ENCODE measurements around the gene RBL1.
"Not testable (repeated sequence)": the region's sequence is repeated elsewhere in the genome, so short reads cannot be mapped to it uniquely, and the experiment has no call there.

The RBL1 gene

DNA sequence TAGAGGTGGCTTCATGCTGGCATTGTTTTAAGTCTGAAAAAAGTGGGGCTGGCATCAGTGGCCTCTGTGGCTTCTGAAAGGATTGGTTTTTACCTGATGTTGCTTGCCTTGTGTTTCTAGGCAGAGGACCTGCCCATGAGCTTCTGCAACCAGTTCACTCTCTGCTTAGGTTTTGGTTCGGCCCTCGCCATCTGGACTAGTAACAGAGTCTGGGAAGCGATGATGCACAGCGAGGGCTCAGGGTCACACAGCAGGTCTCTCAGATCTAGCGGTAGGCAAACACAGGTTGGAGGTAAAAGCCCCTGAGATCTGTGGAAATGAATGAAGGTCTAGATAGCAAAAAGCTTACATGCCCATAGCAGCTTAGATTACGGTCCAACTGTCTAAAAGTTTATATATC is 6.8 kb upstream of the RBL1 start:
- Mint-ChIP-seq H3K27me3 (no peaks in the 10 kb centered on the region), H3K27ac (no peak overlapping the region), H3K9me3 (no peaks in the 10 kb centered on the region), H3K4me3 (no peak overlapping the region), H3K4me1 (ENCODE audit: low read depth) (no peaks in the 10 kb centered on the region), H3K36me3 (ENCODE audit: low read depth) (no peaks in the 10 kb centered on the region)
- intact Hi-C loops (cut with micrococcal nuclease): no loop called here

DNA sequence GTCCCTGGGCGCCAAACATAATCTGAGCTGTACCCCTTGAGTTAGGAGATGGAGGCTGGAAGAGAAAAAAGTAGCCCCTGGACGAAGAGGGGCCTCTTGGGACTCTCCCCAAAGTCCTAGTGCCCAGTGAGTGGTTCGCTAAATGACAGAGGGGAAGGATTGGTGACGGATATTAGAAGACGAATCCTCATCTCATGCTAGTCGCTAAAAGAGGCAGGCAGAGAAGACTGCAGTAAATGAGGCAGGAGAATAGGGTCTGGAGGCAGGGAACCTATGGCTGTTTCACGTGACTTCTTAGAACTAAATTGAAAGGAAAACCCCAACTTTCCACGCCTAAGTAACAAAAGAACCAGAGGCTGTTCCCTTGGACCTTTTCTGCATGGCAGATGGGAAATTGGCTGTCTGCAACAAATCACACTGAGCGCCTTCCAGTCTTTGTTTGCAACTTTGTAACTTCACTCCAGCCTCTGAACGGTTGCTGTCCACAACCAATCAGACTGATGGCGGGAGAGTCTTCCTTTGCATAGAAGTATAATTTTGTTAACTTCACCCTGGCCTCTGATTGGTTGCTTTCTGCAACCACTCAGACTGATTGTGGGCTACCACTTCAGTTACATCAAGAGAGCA is 731 bp upstream of the RBL1 start:
- peak overlapping the region; percentile 98 for H3K27ac Mint-ChIP-seq
- H3K4me1 Mint-ChIP-seq (ENCODE audit: low read depth): peaks cover 33% of the 10 kb centered on the region
- no peaks in the 10 kb centered on the region for H3K9me3 Mint-ChIP-seq
- intact Hi-C loops (cut with micrococcal nuclease): loop anchor here (10.0 kb wide), 1 partner anchor 78 kb away; the partner anchor contains the start of genes MROH8 and RPN2
- H3K4me3 Mint-ChIP-seq: peak overlapping the region; percentile 96
- no peaks in the 10 kb centered on the region for H3K27me3 Mint-ChIP-seq
- peaks cover 12% of the 10 kb centered on the region for H3K36me3 Mint-ChIP-seq (ENCODE audit: low read depth)

DNA sequence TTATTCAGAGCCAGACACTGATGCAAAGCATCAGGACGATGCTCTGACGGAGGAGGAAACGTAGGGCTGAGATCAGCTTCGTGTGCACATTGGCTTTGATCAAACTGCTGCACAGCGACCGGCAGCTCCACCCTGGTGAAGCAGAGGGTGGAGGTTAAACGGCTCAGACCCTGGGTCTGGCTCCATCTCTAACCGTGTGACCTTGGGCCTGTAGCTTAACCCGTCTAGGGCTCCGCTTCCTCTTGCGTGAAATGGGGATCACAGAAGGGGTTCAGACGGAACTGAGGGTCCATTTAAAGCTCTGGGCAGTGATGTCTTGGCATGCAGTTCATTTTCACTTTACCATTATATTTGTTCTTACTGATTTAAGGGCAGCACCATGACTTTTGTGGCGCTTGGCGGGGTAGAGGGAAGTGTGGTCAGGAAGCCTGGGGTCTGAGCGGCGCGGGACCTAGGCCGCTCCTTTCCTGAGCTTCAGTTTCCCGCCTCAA is 644 bp downstream of the RBL1 start:
- H3K27me3 Mint-ChIP-seq: no peaks in the 10 kb centered on the region
- peak overlapping the region; percentile 96 for H3K4me3 Mint-ChIP-seq
- H3K27ac Mint-ChIP-seq: peak overlapping the region; percentile 98
- no peaks in the 10 kb centered on the region for H3K9me3 Mint-ChIP-seq
- H3K36me3 Mint-ChIP-seq (ENCODE audit: low read depth): peaks cover 12% of the 10 kb centered on the region
- intact Hi-C loops (cut with micrococcal nuclease): loop anchor here (10.0 kb wide), 1 partner anchor 80 kb away; the partner anchor contains the start of genes MROH8 and RPN2
- peaks cover 33% of the 10 kb centered on the region for H3K4me1 Mint-ChIP-seq (ENCODE audit: low read depth)

DNA sequence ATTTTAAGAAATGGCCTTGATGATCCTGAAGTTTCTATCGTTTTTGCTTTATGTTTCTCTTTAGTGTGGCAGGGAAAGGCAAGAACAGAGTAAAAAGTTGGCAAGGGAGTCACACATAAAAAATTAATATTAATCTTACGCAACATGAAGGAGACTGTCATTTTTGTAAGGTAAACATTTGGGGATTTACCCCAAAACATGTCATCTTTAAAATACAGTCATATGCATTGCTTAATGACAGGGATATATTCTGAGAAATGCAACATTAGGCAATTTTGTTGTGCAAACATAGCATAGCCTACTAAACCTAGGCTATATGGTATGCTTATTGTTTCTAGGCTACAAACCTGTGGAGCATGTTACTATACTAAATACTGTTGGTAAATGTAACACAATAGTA is 5.4 kb downstream of the RBL1 start:
- intact Hi-C loops (cut with micrococcal nuclease): loop anchor here (10.0 kb wide), 1 partner anchor 84 kb away; the partner anchor contains the start of genes MROH8 and RPN2
- Mint-ChIP-seq H3K9me3 (no peaks in the 10 kb centered on the region), H3K4me1 (ENCODE audit: low read depth) (peaks cover 26% of the 10 kb centered on the region), H3K36me3 (ENCODE audit: low read depth) (peaks cover 29% of the 10 kb centered on the region), H3K27ac (no peak overlapping the region), H3K4me3 (no peak overlapping the region), H3K27me3 (no peaks in the 10 kb centered on the region)

DNA sequence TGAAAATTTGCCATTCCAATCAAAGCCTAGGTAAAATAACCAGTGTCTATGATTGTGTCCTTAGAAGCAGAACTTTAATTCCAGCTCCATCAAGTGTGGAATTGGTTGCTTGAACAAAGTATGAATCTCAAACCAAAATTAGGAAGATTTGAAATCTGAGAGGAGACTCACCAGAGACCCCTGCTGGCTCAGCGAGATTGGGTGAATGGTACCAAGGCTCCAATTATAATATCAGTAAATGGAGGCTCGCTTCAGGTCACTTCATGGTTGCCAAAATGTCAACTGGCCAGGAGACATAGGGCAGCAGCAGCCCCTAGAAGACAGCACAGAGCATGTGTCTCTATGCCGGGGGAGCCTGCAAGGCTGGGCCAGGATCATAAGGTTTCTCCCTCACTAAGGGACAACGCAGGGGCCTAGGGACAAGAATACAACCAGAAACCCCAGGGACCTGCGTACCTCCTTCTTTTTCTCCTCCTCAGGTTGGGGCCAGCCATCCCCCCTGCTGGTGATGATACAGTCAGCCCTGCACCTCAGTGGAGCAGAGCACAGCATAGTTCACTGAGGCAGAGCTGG is 14.0 kb downstream of the RBL1 start:
- H3K27me3 Mint-ChIP-seq: no peaks in the 10 kb centered on the region
- H3K9me3 Mint-ChIP-seq: no peaks in the 10 kb centered on the region
- H3K4me3 Mint-ChIP-seq: no peak overlapping the region
- no peak overlapping the region for H3K27ac Mint-ChIP-seq
- H3K4me1 Mint-ChIP-seq (ENCODE audit: low read depth): peaks cover 12% of the 10 kb centered on the region
- H3K36me3 Mint-ChIP-seq (ENCODE audit: low read depth): peaks cover 8% of the 10 kb centered on the region
- intact Hi-C loops (cut with micrococcal nuclease): loop anchor here (2.0 to 10.0 kb wide), 3 partner anchors 47 to 147 kb away; no protein-coding TSS in a partner anchor

DNA sequence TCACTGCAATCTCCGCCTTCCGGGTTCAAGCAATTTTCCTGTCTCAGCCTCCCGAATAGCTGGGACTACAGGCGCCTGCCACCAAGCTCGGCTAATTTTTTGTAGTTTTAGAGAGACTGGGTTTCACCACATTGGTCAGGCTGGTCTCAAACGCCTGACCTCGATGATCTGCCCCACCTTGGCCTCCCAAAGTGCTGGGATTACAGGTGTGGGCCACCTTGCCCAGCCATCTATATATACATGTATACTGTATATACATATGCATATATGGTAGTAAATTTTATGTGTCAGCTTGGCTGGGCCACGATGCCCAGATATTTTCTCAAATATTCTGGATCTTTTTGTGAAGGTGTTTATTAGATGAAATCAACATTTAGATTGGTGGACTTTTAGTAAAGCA is 18.8 kb downstream of the RBL1 start:
- Mint-ChIP-seq H3K27ac (no peak overlapping the region), H3K4me1 (ENCODE audit: low read depth) (peaks cover 10% of the 10 kb centered on the region), H3K27me3 (no peaks in the 10 kb centered on the region), H3K9me3 (no peaks in the 10 kb centered on the region), H3K4me3 (no peak overlapping the region), H3K36me3 (ENCODE audit: low read depth) (peaks cover 2% of the 10 kb centered on the region)
- intact Hi-C loops (cut with micrococcal nuclease): no loop called here

DNA sequence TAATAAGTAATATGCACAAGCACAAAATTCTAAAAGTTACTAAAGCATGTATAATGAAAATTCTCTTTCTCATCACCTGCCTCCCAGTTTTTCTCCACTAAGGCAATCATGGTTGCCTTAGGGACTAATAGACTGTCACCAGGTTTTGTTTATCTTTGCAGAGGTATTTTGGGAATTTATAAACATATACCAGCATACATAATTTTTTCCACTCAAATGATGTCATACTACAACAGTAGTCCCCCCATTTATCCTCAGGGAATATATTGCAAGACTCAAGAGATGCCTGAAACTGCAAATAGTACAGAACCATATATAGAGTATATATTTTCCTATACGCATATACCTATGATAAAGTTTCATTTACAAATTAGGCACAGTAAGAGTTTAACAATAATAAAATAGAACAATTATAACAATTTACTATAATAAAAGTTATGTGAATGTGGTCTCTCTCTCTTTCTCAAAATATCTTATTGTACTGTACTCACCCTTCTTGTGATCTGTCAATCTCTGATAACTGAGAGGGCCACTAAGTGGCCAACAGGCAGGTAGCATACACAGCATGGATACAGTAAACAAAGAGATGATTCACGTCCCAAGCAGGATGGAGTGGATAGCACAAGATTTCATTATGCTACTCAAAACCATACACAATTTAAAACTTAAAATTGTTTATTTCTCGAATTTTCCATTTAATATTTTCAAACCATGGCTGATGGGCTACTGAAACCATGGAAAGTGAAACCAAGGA is 19.7 kb downstream of the RBL1 start:
- Mint-ChIP-seq H3K4me1 (ENCODE audit: low read depth) (peaks cover 1% of the 10 kb centered on the region), H3K4me3 (no peak overlapping the region), H3K36me3 (ENCODE audit: low read depth) (peaks cover 11% of the 10 kb centered on the region), H3K9me3 (no peaks in the 10 kb centered on the region), H3K27ac (no peak overlapping the region), H3K27me3 (no peaks in the 10 kb centered on the region)
- intact Hi-C loops (cut with micrococcal nuclease): no loop called here

DNA sequence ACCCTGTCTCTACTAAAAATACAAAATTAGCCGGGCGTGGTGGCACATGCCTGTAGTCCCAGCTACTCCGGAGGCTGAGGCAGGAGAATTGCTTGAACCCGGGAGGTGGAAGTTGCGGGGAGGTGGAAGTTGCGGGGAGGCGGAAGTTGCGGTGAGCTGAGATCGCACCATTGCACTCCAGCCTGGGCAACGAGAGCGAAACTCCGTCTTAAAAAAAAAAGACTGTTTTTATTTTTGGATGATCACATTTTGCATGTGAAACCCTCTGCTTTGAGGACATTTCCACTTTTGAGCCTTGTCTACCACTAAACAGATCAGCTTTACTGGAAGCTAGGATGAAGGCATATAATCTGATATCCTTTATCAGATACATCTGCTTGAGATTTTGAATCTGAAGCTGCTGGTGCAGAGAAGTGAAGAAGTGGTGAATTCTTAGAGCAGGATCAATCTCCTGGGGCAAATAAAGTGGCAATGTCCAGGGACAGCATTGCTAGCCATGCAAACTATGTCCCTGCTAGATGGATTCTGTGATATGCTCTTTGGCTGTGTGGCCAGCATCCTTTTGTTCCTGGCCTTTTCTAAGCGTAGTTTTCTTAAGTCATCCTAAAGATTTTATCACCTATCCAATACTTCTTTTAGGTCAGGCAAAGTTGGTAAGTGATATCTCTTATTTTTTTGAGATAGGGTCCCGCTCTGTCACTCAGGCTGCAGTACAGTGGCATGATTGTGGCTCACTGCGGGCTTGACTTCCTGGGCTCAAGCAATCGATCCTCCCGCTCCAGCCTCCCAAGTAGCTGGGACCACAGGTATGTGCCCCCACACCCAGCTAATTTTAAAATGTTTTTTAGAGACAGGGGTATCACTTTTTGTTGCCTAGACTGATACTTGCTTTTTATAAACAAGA is 23.3 kb downstream of the RBL1 start:
- Mint-ChIP-seq H3K4me1 (ENCODE audit: low read depth) (no peaks in the 10 kb centered on the region), H3K36me3 (ENCODE audit: low read depth) (peaks cover 22% of the 10 kb centered on the region), H3K27me3 (no peaks in the 10 kb centered on the region), H3K27ac (no peak overlapping the region), H3K9me3 (no peaks in the 10 kb centered on the region), H3K4me3 (no peak overlapping the region)
- intact Hi-C loops (cut with micrococcal nuclease): no loop called here

DNA sequence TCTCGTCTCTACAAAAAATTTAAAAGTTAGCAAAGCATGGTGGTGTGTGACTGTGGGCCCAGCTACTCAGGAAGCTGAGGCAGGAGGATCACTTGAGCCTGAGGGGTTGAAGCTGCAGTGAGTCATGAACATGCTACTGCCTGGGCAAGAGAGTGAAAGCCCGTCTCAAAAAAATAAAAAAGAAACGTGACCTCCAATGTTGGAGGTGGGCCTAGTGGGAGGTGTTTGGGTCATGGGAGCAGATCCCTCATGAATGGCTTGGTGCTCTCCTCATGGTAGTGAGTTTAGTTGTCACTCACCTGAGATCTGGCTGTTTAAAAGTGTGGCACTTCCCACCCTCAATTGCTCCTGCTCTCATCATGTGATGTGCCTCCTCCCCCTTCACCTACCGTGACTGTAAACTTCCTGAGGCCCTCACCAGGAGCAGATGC is 24.3 kb downstream of the RBL1 start:
- intact Hi-C loops (cut with micrococcal nuclease): no loop called here
- no peaks in the 10 kb centered on the region for H3K27me3 Mint-ChIP-seq
- H3K36me3 Mint-ChIP-seq (ENCODE audit: low read depth): peaks cover 32% of the 10 kb centered on the region
- H3K4me3 Mint-ChIP-seq: no peak overlapping the region
- H3K4me1 Mint-ChIP-seq (ENCODE audit: low read depth): no peaks in the 10 kb centered on the region
- peak overlapping the region; percentile 45 for H3K27ac Mint-ChIP-seq
- no peaks in the 10 kb centered on the region for H3K9me3 Mint-ChIP-seq

DNA sequence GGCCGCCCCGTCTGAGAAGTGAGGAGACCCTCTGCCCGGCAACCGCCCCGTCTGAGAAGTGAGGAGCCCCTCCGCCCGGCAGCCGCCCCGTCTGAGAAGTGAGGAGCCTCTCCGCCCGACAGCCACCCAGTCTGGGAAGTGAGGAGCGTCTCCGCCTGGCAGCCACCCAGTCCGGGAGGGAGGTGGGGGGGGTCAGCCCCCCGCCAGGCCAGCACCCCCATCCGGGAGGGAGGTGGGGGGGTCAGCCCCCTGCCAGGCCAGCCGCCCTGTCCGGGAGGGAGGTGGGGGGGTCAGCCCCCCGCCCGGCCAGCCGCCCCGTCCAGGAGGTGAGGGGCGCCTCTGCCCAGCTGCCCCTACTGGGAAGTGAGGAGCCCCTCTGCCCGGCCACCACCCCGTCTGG is 26.2 kb downstream of the RBL1 start:
- H3K27me3 Mint-ChIP-seq; H3K4me1 Mint-ChIP-seq (ENCODE audit: low read depth): not testable (repeated sequence)

DNA sequence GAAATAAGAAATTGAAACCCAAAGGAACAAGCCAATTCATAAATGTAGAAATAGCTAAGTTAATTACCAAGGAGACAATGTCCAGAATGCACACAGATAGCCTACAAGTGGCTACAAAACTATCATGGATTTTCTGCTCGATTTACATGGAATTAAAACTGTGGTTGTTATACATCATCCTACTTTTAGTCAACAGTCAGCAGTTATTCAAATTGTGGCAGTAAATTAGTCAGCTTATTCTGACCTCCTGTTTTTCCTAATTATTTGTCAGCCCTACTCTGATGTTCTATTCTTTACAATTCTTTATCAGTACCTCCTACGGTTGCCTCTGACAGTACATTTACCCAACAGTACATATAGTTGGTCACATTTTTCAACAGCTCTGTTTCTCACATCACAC is 29.6 kb downstream of the RBL1 start:
- no peaks in the 10 kb centered on the region for H3K27me3 Mint-ChIP-seq
- H3K9me3 Mint-ChIP-seq: no peaks in the 10 kb centered on the region
- no peak overlapping the region for H3K4me3 Mint-ChIP-seq
- intact Hi-C loops (cut with micrococcal nuclease): no loop called here
- H3K27ac Mint-ChIP-seq: no peak overlapping the region
- H3K4me1 Mint-ChIP-seq (ENCODE audit: low read depth): no peaks in the 10 kb centered on the region
- H3K36me3 Mint-ChIP-seq (ENCODE audit: low read depth): peaks cover 56% of the 10 kb centered on the region

More for the DNA sequence above, 26.2 kb downstream of the RBL1 start:
- intact Hi-C loops (cut with micrococcal nuclease); H3K27ac Mint-ChIP-seq; H3K9me3 Mint-ChIP-seq; H3K4me3 Mint-ChIP-seq: not testable (repeated sequence)
- peaks cover 50% of the 10 kb centered on the region for H3K36me3 Mint-ChIP-seq (ENCODE audit: low read depth)

DNA sequence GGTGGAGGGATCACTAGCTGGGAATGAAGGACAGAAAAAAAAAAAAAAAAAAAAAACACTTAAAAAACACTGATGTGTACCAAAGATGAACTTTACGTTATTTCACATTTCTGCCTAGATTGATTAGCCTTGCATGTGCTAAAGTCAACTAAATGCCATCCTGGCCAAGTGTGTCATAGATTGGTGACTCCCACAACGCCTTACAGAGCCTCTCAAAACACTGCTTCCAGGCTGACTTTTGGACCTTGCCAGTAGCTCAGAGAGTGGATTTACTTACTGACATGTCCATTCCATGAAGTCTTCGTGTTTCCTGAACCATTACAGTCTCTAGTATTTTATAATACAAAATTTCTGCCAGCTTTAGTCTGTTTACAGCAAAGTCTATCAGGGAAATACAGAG is 40.5 kb downstream of the RBL1 start:
- H3K4me3 Mint-ChIP-seq: no peak overlapping the region
- H3K9me3 Mint-ChIP-seq: no peaks in the 10 kb centered on the region
- no peak overlapping the region for H3K27ac Mint-ChIP-seq
- H3K4me1 Mint-ChIP-seq (ENCODE audit: low read depth): peaks cover 6% of the 10 kb centered on the region
- H3K36me3 Mint-ChIP-seq (ENCODE audit: low read depth): peaks cover 89% of the 10 kb centered on the region
- intact Hi-C loops (cut with micrococcal nuclease): no loop called here
- H3K27me3 Mint-ChIP-seq: no peaks in the 10 kb centered on the region

DNA sequence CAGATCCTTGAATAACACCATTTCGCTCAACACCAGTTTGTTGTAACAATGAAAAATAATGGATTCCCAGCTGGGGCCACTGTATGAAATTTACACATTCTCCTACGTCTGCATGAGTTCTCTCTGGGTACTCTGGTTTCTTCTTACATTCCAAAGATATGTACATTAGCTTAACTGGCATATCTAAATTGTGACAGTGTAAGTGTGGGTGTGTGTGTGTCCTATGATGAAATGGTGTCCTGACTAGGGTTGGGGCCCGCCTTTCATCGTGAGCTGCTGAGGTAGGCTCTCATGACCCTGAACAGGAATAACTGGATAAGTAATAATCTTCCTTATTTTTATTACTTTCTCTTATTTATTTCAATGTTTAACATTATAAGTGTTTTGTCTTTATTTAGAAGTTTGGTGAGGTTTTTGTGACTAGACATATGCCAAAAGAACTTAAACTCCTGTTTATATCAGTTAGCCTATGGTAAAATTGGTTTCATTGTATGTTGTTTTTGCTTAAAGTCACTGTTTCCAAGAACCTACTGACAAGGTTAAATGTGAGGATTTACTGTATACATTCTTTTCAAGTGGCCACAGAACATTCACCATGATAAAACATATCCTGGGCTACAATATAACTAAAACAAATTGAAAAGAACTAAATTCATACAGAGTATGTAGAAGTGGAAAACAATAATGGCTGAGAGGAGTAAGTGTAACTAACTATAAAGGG is 42.4 kb downstream of the RBL1 start:
- Mint-ChIP-seq H3K27me3 (no peaks in the 10 kb centered on the region), H3K4me1 (ENCODE audit: low read depth) (peaks cover under 1% of the 10 kb centered on the region), H3K9me3 (no peaks in the 10 kb centered on the region), H3K4me3 (no peak overlapping the region), H3K36me3 (ENCODE audit: low read depth) (peaks cover 87% of the 10 kb centered on the region), H3K27ac (no peak overlapping the region)
- intact Hi-C loops (cut with micrococcal nuclease): no loop called here

Measured in dendritic cell treated with granulocyte-macrophage colony-stimulating factor and Interleukin-4, amounts not matched to agents 40 ng/mL and 50 ng/mL, for 4 days (primary cell).